ENCODE measurements around the gene GAS2L3. TPM values are rescaled to one million over a fixed set of nuclear protein-coding genes. Genes with fewer than 3 reads are reported as not detected.
"Not testable (repeated sequence)": the region's sequence is repeated elsewhere in the genome, so short reads cannot be mapped to it uniquely, and the experiment has no call there.

The GAS2L3 gene
- total RNA-seq, 2 donors from 2014 or later: 3.3 to 10.1 TPM

DNA sequence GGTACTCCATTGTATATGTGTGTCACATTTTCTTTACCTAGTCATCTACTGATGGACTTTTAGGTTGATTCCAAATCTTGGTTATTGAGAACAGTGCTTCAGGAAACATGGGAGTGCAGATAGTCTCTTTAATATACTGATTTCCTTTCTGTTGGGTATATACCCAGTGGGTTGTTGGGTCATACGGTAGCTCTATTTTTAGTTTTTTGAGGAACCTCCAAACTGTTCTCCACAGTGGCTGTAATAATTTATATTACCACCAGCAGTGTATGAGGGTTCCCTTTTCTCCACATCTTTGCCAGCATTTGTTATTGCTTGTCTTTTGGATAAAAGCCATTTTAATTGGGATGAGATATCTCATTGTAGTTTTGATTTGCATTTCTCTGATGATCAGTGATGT lies 29.5 kb downstream of the GAS2L3 start:
- not testable (repeated sequence) for H3K36me3 Mint-ChIP-seq (ENCODE audit: low read depth); H3K4me1 Mint-ChIP-seq; H3K4me3 Mint-ChIP-seq

DNA sequence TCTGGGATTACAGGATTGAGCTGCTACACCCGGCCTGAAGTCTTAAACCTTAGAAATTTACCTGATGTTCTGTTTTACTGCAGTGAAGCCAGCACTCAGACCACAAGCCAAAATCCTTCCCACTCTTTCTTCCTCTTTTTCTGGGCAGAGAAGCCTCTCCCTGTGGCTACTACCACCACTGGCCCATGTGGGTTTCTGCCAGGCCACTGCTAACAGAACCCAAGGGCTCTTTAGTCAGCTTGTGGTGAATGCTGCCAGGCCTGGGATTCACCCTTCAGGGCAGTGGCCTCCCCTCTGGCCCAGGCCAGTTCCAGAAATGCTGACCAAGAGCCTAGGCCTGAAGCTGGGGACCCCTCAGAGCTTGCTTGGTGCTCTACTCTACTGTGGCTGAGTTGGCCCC lies 35.3 kb downstream of the GAS2L3 start:
- Mint-ChIP-seq H3K4me1 (no peaks in the 10 kb centered on the region), H3K27ac (no peak overlapping the region), H3K36me3 (ENCODE audit: low read depth) (no peaks in the 10 kb centered on the region), H3K9me3 (peaks cover 5% of the 10 kb centered on the region), H3K27me3 (peaks cover 7% of the 10 kb centered on the region), H3K4me3 (no peak overlapping the region)
- ATAC-seq (replicated peaks): no peak

More for the DNA sequence above, 29.5 kb downstream of the GAS2L3 start:
- H3K27me3 Mint-ChIP-seq: peaks cover 11% of the 10 kb centered on the region
- H3K9me3 Mint-ChIP-seq; ATAC-seq (replicated peaks); H3K27ac Mint-ChIP-seq: not testable (repeated sequence)

DNA sequence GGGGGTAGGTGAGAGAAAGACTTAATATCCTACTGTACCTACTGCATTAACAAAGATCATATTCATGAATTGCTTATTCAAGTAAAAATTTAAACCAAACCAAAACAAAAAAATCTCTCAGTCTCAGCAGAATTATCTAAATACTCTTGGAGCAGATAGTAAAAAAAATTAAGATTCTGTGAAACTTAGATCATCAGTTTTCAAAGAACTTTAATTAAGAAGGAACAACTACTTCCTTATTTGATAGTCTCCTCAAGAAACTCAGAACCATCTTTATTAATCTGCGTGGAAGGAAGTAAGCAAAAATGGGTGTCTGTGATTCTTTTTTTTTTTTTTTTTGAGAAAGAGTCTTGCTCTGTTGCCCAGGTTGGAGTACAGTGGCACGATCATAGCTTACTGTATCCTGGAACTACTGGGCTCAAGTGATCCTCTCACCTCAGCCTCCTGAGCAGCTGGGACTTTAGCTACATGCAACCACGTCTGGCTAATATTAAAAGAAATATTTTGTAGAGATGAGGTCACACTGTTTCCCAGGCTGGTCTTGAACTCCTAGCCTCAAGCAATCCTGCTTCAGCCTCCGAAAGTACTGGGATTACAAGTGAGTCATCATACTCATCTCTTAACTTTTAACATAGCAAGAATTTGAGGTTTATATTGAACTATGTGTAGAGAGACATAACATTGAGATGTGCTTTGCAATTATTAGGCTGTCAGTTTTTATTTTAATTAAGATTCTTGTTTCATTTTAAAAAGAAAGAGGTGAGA lies 37.4 kb downstream of the GAS2L3 start:
- Mint-ChIP-seq H3K27me3 (peaks cover 7% of the 10 kb centered on the region), H3K4me3 (no peak overlapping the region), H3K9me3 (peaks cover 5% of the 10 kb centered on the region), H3K4me1 (no peaks in the 10 kb centered on the region), H3K36me3 (ENCODE audit: low read depth) (no peaks in the 10 kb centered on the region), H3K27ac (no peak overlapping the region)
- ATAC-seq (replicated peaks): no peak

DNA sequence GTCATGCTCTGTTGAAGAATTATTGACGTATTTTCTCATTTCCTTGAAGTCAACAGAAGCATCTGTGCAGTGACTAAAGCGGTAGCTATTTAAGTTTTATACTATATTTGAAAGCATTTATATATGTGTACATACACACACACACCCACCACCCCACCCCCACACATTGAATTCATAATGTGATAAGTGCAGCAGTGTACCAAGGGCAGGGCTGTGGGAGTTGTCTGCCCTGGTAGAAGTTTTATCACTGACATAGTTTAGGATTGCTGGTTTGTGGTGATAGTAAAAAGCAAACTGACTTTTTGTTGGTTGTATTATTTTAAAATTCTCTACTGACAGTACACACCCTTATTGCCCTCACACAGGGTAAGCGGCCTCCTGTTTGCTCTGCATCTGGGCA lies 39.1 kb downstream of the GAS2L3 start:
- H3K9me3 Mint-ChIP-seq: no peaks in the 10 kb centered on the region
- no peak for ATAC-seq (replicated peaks)
- peaks cover 2% of the 10 kb centered on the region for H3K27me3 Mint-ChIP-seq
- H3K27ac Mint-ChIP-seq: no peak overlapping the region
- H3K4me3 Mint-ChIP-seq: no peak overlapping the region
- H3K36me3 Mint-ChIP-seq (ENCODE audit: low read depth): no peaks in the 10 kb centered on the region
- H3K4me1 Mint-ChIP-seq: no peaks in the 10 kb centered on the region

DNA sequence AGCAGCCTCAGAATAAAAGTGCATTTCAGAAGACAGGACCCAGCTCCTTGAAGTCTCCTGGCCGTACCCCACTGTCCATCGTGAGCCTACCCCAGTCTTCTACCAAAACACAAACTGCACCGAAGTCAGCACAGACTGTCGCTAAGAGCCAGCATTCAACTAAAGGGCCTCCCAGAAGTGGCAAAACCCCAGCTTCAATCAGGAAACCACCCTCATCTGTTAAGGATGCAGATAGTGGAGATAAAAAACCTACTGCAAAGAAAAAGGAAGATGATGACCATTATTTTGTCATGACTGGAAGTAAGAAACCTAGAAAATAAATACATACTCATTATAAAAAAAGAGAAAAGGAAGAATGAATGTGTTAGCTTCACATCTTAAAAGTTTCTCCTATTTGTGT lies 51.1 kb downstream of the GAS2L3 start:
- Mint-ChIP-seq H3K27me3 (no peaks in the 10 kb centered on the region), H3K36me3 (ENCODE audit: low read depth) (no peaks in the 10 kb centered on the region)
- ATAC-seq (replicated peaks): no peak

DNA sequence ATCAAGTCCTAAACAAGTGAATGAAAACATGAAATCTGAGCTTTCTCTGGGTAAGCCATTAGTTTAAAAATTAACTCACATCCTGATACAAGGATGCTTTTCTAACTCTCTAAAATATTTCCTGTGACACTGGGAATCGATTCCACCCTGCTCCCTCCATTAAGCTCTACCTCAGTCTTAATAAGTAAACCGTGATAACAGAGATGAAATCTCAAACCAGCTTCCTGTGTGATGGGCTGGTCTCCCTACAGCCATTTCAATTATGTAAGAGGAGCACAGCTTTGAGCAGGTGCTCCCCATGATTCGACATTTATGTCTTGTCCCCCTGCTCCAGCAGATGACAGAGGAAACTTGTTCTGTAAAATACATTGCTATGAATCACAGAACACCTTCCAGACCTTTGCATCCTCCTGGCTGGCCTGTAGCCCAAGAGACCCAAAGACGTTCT lies 59.0 kb downstream of the GAS2L3 start:
- Mint-ChIP-seq H3K9me3 (no peaks in the 10 kb centered on the region), H3K4me3 (no peak overlapping the region), H3K4me1 (no peaks in the 10 kb centered on the region), H3K27me3 (peaks cover 12% of the 10 kb centered on the region), H3K27ac (no peak overlapping the region), H3K36me3 (ENCODE audit: low read depth) (no peaks in the 10 kb centered on the region)
- no peak for ATAC-seq (replicated peaks)

More for the DNA sequence above, 51.1 kb downstream of the GAS2L3 start:
- H3K4me3 Mint-ChIP-seq: no peak overlapping the region
- H3K4me1 Mint-ChIP-seq: no peaks in the 10 kb centered on the region
- H3K9me3 Mint-ChIP-seq: no peaks in the 10 kb centered on the region
- H3K27ac Mint-ChIP-seq: no peak overlapping the region

DNA sequence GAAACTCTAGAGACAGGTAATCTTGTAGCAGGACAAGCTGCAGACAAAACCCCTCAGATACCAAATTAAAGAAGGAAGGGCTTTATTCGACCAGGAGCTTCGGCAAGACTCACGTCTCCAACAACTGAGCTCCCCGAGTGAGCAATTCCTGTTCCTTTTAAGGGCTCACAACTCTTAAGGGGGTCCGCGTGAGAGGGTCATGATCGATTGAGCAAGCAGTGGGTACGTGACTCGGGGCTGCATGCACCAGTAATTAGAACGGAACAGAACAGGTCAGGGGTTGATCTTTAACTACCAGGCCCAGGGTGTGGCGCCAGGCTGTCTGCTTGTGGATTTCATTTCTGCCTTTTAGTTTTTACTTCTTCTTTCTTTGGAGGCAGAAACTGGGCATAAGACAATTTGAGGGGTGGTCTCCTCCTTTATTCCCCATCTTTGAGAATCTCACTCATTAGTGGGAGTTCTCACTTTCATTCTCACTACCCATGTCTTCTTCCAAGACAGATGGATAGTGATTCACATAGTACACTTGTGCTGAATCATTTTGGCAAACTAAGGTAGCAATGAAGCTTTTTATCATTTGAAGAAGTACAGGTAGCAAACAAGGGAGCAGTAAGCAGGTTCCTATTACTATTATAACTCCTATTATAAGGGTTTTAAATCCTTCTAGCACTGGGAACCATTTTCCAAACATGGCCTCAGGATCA lies 59.8 kb downstream of the GAS2L3 start:
- H3K27ac Mint-ChIP-seq; H3K4me1 Mint-ChIP-seq; H3K9me3 Mint-ChIP-seq; H3K4me3 Mint-ChIP-seq; ATAC-seq (replicated peaks); H3K36me3 Mint-ChIP-seq (ENCODE audit: low read depth): not testable (repeated sequence)
- H3K27me3 Mint-ChIP-seq: peaks cover 12% of the 10 kb centered on the region

DNA sequence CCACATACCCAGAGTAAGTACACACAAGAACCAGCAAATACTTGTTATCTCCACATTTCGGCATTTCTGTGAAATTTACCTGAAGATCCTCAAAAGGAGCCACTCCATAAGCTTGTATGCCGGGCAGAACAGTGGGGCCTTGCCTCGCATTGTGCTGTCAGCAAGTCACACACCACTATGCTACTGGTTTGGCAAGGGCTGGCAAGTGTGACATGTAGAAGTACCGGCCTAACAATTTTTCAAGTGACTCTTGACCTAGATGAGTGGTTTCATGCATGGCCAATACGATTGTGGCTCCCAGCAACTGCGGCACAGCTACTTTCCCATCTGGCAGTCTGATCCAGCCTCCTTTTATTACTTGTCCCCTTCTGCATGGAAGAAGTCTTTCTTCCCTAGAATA lies 69.8 kb downstream of the GAS2L3 start:
- H3K4me3 Mint-ChIP-seq: no peak overlapping the region
- peaks cover 8% of the 10 kb centered on the region for H3K27me3 Mint-ChIP-seq
- H3K27ac Mint-ChIP-seq: no peak overlapping the region
- no peaks in the 10 kb centered on the region for H3K36me3 Mint-ChIP-seq (ENCODE audit: low read depth)
- H3K4me1 Mint-ChIP-seq: no peaks in the 10 kb centered on the region
- ATAC-seq (replicated peaks): no peak
- peaks cover 4% of the 10 kb centered on the region for H3K9me3 Mint-ChIP-seq

DNA sequence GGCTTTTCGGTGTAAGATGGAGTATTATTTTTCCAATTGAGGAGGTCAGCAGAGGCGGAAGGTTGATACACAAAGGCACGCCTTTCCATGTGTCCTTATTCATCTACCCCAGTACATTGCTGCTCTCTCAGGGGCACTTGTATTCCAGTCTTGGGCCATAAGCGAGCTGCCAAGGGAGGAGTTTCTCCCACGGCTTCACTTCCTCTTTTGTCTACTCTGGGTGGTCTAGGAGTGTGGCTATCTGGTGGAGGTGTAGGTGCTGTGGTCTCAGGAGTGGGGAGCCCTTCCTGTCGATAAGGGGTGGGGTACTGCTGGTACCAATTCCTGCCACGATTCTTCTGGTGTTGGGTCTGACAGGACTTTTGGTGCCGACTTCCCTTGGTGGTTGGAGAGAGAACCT lies 73.4 kb downstream of the GAS2L3 start:
- H3K27me3 Mint-ChIP-seq: peaks cover 16% of the 10 kb centered on the region
- ATAC-seq (replicated peaks): no peak

DNA sequence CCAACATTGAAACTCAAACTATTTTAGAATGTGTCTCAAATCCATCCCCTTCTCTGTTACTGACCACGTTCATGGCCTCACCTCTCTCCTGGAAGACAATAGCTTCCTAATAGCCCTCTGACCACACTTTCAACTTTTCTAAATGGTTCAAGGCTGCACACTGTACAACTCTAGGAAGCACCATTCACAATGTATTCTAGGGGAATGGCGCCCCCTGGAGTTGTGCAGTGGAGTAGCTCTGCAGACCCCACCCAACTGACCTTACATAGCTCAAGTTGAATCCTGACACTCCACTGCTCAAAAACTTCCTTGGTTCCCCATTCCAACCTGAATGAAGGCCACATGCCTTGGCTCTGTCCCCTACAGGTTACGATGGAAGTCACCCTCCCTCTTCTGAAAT lies 77.6 kb downstream of the GAS2L3 start:
- Mint-ChIP-seq H3K4me3 (no peak overlapping the region), H3K4me1 (no peaks in the 10 kb centered on the region), H3K27me3 (peaks cover 28% of the 10 kb centered on the region), H3K27ac (no peak overlapping the region), H3K36me3 (ENCODE audit: low read depth) (no peaks in the 10 kb centered on the region), H3K9me3 (peaks cover 4% of the 10 kb centered on the region)
- no peak for ATAC-seq (replicated peaks)

More for the DNA sequence above, 73.4 kb downstream of the GAS2L3 start:
- no peaks in the 10 kb centered on the region for H3K36me3 Mint-ChIP-seq (ENCODE audit: low read depth)
- peaks cover 9% of the 10 kb centered on the region for H3K9me3 Mint-ChIP-seq
- no peak overlapping the region for H3K4me3 Mint-ChIP-seq
- no peak overlapping the region for H3K27ac Mint-ChIP-seq
- no peaks in the 10 kb centered on the region for H3K4me1 Mint-ChIP-seq

DNA sequence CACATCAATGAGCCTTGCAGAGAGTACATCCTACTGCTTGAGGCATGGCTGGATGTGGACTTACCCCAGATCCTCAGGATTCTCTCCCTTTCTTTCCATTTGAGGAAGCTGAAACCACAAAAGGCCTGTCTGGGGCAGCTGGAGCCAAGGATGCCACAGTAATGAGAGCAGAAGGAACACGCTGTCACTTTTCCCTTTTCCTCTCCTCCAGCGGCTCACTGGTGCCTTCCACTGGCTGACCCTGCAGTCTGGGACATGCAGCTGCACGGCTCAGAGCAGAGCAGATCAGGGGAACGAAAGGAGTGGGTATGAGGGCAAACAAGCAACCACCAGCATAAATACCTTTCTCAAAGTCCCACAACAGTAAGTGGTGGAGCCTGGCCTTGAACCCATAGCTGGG lies 78.2 kb downstream of the GAS2L3 start:
- Mint-ChIP-seq H3K9me3 (peaks cover 4% of the 10 kb centered on the region), H3K4me1 (no peaks in the 10 kb centered on the region), H3K27ac (no peak overlapping the region), H3K36me3 (ENCODE audit: low read depth) (no peaks in the 10 kb centered on the region), H3K27me3 (peaks cover 24% of the 10 kb centered on the region), H3K4me3 (no peak overlapping the region)
- no peak for ATAC-seq (replicated peaks)

DNA sequence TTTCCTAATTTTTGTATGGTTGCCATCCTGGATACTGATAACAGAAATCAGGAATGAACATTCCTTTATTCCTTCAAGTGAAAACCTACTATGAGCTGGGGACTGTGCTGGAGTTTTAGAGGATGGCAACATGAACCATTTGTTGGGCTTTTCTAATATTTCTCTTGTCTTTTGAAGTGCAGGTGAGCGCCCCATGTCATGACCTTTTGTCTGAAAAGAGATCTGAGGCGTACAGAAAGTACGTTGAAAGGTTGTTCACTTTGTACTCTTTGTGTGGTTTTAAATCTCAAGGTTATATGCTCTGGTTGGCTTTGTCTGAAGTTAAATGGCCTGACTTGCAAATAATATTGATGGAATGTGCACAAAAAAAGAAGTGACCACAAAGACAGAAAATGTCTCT lies 79.0 kb downstream of the GAS2L3 start:
- no peaks in the 10 kb centered on the region for H3K36me3 Mint-ChIP-seq (ENCODE audit: low read depth)
- H3K4me1 Mint-ChIP-seq: no peaks in the 10 kb centered on the region
- no peak for ATAC-seq (replicated peaks)
- peaks cover 24% of the 10 kb centered on the region for H3K27me3 Mint-ChIP-seq
- H3K27ac Mint-ChIP-seq: no peak overlapping the region
- H3K4me3 Mint-ChIP-seq: no peak overlapping the region
- peaks cover 4% of the 10 kb centered on the region for H3K9me3 Mint-ChIP-seq

DNA sequence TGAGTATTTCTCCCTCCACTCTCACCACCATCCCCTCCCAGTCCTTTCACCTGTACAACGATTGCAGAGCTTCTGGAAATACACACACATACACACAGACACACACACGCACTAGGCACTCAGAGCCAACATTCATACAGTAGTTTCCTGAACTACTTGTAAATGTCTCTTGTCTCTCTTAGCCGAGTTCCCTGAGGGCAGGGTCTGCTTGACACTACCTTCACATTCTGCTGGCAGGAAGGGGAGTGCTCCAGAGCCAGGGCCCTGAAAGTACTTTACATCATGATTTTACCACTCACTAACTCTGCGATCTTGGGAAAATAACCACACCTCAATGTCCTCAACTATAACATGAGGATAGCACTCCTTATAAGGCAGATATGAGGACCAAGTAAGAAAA lies 82.7 kb downstream of the GAS2L3 start:
- H3K4me1 Mint-ChIP-seq: no peaks in the 10 kb centered on the region
- no peak for ATAC-seq (replicated peaks)
- peaks cover 22% of the 10 kb centered on the region for H3K27me3 Mint-ChIP-seq
- H3K27ac Mint-ChIP-seq: no peak overlapping the region
- no peak overlapping the region for H3K4me3 Mint-ChIP-seq
- H3K9me3 Mint-ChIP-seq: peaks cover under 1% of the 10 kb centered on the region
- H3K36me3 Mint-ChIP-seq (ENCODE audit: low read depth): no peaks in the 10 kb centered on the region

DNA sequence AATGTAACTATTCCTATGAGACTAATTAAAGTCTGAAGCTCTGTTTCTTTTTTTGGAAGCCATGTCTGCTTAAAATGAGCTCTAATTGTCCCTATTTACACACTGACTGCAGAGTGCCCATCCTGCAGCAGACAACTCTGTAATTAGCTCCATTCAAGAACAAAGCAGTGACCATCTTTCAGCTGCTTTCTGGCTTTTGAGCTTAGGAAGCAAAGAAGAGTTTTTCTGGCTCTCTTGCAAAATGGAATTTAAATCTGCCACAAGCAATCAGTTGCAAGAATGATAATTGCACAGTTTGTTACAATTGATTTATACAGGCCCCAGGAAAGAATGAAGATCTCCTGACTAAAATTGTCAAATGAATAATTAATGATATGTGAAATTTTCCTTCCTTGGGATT lies 83.4 kb downstream of the GAS2L3 start:
- H3K36me3 Mint-ChIP-seq (ENCODE audit: low read depth): no peaks in the 10 kb centered on the region
- no peak for ATAC-seq (replicated peaks)
- H3K27ac Mint-ChIP-seq: no peak overlapping the region
- H3K4me1 Mint-ChIP-seq: no peaks in the 10 kb centered on the region
- no peak overlapping the region for H3K4me3 Mint-ChIP-seq
- H3K27me3 Mint-ChIP-seq: peaks cover 21% of the 10 kb centered on the region
- no peaks in the 10 kb centered on the region for H3K9me3 Mint-ChIP-seq

DNA sequence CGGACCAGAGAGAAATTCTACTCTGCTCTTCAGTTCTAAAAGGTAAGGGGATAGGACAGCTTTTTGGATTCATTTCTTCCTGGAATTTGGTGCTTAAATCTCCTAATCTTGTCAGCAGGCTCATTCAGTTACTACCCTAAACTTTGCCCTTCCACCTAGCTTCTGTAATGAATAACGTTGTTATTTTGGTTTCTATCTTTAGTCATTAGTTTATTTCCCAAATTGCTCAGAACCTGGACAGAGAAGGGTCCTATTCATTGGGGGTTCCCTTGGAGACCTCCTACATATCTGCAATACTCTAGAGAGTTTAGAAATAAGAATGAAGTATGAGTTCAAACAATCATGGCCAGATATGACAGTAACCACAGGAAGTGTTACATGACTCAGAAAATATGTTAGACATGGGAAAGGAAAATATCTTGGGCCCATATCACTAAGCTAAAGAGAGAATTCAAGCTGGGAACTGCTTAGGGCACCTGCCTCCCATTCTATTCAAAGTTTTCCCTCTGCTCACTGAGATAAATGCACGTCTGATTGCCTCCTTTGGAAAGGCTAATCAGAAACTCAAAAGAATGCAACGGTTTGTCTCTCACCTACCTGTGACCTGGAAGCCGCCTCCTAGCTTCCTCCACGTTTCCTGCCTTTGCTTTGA lies 87.9 kb downstream of the GAS2L3 start:
- no peak for ATAC-seq (replicated peaks)
- no peak overlapping the region for H3K4me3 Mint-ChIP-seq
- H3K27ac Mint-ChIP-seq: no peak overlapping the region
- H3K27me3 Mint-ChIP-seq: peaks cover 8% of the 10 kb centered on the region
- H3K4me1 Mint-ChIP-seq: no peaks in the 10 kb centered on the region
- H3K9me3 Mint-ChIP-seq: no peaks in the 10 kb centered on the region
- H3K36me3 Mint-ChIP-seq (ENCODE audit: low read depth): no peaks in the 10 kb centered on the region

All from activated T-helper 17 cell treated with anti-CD3 and anti-CD28 coated beads, Interleukin-2, amount 50 U/mL, for 72 hours (primary cell).